Mammary epithelial cell (primary cell): ENCODE results near the gene CHD9.

Experiments used
- CTCF ChIP-seq, 2 donors: IDR thresholded peaks in 1 of 2; conservative IDR thresholded peaks in 1 of 2; 2 replicates each; pipeline ENCODE4 v1.5.1; 2011 to 2012; ENCODE audit warnings: inconsistent platforms in 2 of 2, low read length in 2 of 2, mild to moderate bottlenecking in 2 of 2, control low read depth in 1 of 2, low read depth in 1 of 2; ENCODE audit not compliant: insufficient read depth in 1 of 2; ENCODE audit errors: extremely low read depth in 1 of 2
- EZH2 ChIP-seq: IDR thresholded peaks from 2 replicates; pipeline ENCODE4 v1.6.1; 2012; ENCODE audit warnings: low read length, inconsistent platforms, borderline replicate concordance

GRCh38 chr16:53235851-53236250, 181.1 kb downstream of the CHD9 start:
- TF ChIP-seq CTCF (conservative IDR thresholded peaks at IDR 0.05 in 1 of 2, IDR thresholded peaks at IDR 0.05 in 1 of 2; ENCODE audit: extremely low read depth in 1 of 2, insufficient read depth in 1 of 2, low read depth in 1 of 2, low read length in 2 of 2) (no peak), EZH2 (no peak)
